Ramos (cell line): ENCODE results near the gene NRCAM.

Experiments
- in situ Hi-C: fragments of 300-500 bp; cut with MboI; formaldehyde crosslinking; loops from one replicate; pipeline ENCODE4 v1.14.3; 2022; ENCODE audit warnings: low sequenced_read_pairs; ENCODE audit not compliant: unreplicated experiment

NRCAM gene

DNA sequence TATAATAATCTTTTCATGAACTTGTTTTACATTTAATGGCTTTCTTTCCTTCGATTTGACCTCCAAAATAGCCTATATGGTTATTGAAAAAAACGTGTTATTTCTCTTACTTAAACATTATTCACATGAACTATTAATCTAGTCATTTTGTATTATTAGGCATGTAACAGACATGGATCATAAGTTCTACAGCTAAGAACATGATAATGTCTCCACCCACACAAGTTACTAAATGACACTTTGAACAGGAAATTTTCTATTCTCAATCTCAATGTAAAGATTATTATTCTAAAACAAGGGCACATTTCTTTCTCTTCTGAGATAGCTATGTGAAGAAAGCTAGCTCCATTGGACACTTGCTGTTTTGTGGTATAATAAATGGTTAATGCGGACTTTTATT, 336.0 kb downstream of the NRCAM start:
- in situ Hi-C loops, result no loop called here

- in situ Hi-C loops, result no loop called here
Observed at GRCh38 chr7:108118959-108119358, 337.3 kb downstream of the NRCAM start.

GRCh38 chr7:108114117-108114841, 342.0 kb downstream of the NRCAM start:
- in situ Hi-C loops, result no loop called here

DNA sequence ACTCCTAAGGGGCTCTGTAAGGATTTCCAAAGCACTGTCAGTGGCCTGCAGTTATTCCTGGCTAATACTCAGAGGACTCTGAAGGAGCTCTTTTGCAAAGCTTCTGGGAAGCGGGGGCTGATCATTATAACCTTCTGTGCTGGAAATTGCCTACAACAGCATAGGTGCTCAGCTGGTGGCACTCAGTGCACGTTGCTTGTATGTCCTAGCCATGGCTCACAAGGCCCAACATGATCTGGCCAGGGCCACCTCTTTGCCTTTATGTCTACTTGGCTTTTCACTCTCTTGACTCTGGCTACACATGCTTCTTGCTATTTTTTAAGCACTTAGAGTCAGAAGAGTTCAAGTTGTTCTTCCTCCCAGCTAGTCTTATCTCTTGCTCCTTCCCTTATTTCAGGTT, 343.6 kb downstream of the NRCAM start:
- in situ Hi-C loops, result no loop called here

- in situ Hi-C loops, result no loop called here
Observed at GRCh38 chr7:108109221-108109908, 346.9 kb downstream of the NRCAM start.

- in situ Hi-C loops, result no loop called here
Observed at GRCh38 chr7:108108131-108108530, 348.1 kb downstream of the NRCAM start.

DNA sequence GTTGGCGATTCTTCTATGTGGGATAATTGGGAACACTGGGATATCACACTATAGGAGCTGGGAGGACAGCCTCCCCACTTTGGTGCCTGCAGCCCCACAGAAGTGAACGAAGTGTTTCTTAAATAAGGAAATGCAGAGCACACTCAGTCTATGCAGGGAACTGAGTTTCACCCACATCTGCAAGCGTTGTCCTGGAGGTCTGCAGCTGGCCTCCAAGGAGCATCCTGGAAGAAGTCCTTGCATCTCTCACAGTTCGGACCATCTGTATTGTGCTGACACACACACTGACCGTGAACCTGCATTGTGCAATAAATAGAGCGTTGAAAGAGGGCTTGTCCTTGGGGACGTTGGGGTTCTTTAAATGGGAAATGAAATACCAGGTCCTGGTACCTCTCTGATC, 351.9 kb downstream of the NRCAM start:
- in situ Hi-C loops, result no loop called here

DNA sequence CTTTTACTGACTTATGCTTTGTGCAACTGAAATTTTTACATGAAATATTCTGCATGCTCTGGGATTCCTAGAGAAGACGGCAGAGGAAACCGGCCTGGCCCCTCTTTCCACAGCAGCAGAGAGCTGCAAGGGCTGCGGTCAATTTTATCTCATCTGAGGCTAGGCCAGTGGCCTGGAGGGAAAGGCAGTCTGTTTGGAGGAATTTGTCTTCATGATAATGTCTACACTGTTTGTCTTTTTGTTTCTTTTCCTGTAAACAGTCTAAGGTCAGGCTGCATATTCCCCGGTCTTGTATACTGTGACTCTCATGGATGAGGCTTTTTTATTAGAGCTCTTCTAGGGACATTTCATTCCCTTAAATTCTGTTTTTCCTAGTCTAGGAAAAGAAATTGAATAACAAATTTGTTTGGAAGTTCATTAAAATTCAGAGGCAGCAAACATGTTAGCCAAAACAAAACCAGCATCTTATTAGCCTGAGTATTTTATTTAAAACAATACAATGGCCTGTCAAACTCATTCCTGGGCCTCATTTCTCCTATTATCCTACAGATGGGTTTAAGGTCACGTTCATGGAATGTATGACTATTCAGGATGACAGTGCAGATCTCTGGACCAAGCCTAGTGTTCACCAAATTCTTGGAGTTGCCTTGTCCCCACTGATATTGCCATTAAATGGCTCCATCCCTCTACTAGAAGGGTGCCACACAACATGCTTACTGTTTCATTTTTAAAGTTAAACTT, 352.5 kb downstream of the NRCAM start:
- in situ Hi-C loops, result no loop called here

GRCh38 chr7:108102671-108103312, 353.4 kb downstream of the NRCAM start:
- in situ Hi-C loops, result no loop called here

DNA sequence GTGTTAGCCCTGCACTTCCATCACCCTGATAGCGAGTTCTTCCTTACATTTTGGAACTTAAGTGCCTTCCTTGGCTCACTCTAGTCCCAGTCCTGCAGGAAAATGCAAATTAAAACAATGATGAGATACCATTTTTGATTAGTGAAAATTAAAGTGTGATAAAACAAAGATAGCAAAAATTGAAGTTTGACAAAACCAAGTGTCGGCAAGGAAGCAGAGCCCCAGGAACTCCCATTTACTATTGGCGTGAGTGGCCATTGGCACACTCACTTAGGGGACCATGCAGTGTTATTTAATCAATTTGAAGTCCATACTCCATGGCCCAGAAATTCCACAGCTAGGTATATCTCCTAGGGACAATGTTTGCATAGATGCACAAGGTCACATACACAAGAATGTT, 354.5 kb downstream of the NRCAM start:
- in situ Hi-C loops, result no loop called here

GRCh38 chr7:108099713-108100112, 356.5 kb downstream of the NRCAM start:
- in situ Hi-C loops, result no loop called here

DNA sequence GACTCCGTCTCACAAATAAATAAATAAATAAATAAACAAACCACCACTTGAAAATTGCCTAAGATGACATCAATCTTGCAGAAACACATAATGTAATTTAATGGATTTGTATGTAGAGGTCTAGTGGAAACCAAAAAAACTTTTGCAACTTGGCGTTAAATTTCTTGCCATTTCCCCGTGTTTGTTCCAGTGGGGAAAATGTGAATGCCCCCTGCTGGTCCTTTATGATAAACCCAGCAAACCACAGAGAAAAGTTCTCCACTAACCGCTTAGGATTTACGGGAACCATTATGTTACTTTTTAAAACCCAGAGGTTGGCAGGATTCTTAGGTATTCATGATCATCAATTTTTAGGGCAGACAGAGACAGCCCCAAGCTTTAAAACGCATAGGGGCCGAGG, 358.5 kb downstream of the NRCAM start:
- in situ Hi-C loops, result no loop called here
